ENCODE results near the gene TMEM234. TPM values are rescaled to one million over a fixed set of nuclear protein-coding genes. Genes with fewer than 3 reads are reported as not detected.
"Not testable (repeated sequence)": the region's sequence is repeated elsewhere in the genome, so short reads cannot be mapped to it uniquely, and the experiment has no call there.

Gene TMEM234
- total RNA-seq, 1 experiment from 2014 or later: 23.3 TPM

GRCh38 chr1:32266921-32267591, 44.9 kb upstream of the TMEM234 start:
- no peak overlapping the region for H3K27ac ChIP-seq (ENCODE audit: low read length)
- POLR2A ChIA-PET: interaction anchor here (0.5 kb wide), 1 partner anchor 13 kb away, joined by 11 read pairs; no protein-coding TSS in a partner anchor
- CTCF ChIA-PET: no interaction called here

GRCh38 chr1:32265846-32266245, 43.7 kb upstream of the TMEM234 start:
- intact Hi-C loops (cut with micrococcal nuclease; ENCODE audit: unreplicated experiment) (no loop called here), in situ Hi-C loops (cut with HindIII; ENCODE audit: low pct_unique_long_range_greater_than_20kb, low sequenced_read_pairs) (no loop called here)
- TF ChIP-seq REST (IDR thresholded peaks at IDR 0.05; ENCODE audit: insufficient read depth in 1 of 2, low read depth in 2 of 2, low read length in 1 of 2) (no peak), CTCF (IDR thresholded peaks at IDR 0.05) (no peak), TCF7L2 (IDR thresholded peaks at IDR 0.05; ENCODE audit: low read depth, low read length) (no peak), POLR2AphosphoS5 (IDR thresholded peaks at IDR 0.05; ENCODE audit: low read depth, low read length) (no peak), SIN3A (IDR thresholded peaks at IDR 0.05; ENCODE audit: borderline replicate concordance, insufficient read depth, low read depth, low read length) (no peak)
- POLR2A ChIA-PET: no interaction called here
- H3K9me3 ChIP-seq (ENCODE audit: control insufficient read depth, insufficient read depth, low read depth, low read length): no peaks in the 10 kb centered on the region
- CTCF ChIA-PET: no interaction called here
- no peak for DNase-seq (ENCODE audit: low read depth, low spot score)
- H3K27ac ChIP-seq (ENCODE audit: low read length): no peak overlapping the region
- H3K4me3 ChIP-seq (ENCODE audit: low read depth in 2 of 2, low read length in 2 of 2): no peak overlapping the region
- ATAC-seq: no peak
- H3K27me3 ChIP-seq (ENCODE audit: control insufficient read depth, insufficient read depth, low read length): no peaks in the 10 kb centered on the region
- no TSS peak for BruUV-seq (replicated peaks)
- peaks cover 6% of the 10 kb centered on the region; the same call in 1 of the 2 replicates for H3K4me1 ChIP-seq (ENCODE audit: control insufficient read depth, insufficient read depth, low read length)
- no peaks in the 10 kb centered on the region for H3K36me3 ChIP-seq (ENCODE audit: control insufficient read depth, insufficient read depth, low read length)

More at GRCh38 chr1:32266921-32267591, 44.9 kb upstream of the TMEM234 start:
- no peak for DNase-seq (ENCODE audit: low read depth, low spot score)
- no TSS peak for BruUV-seq (replicated peaks)
- ATAC-seq: no peak
- in situ Hi-C loops (cut with HindIII; ENCODE audit: low pct_unique_long_range_greater_than_20kb, low sequenced_read_pairs): no loop called here
- no peaks in the 10 kb centered on the region for H3K36me3 ChIP-seq (ENCODE audit: control insufficient read depth, insufficient read depth, low read length)
- peaks cover 6% of the 10 kb centered on the region; the same call in 1 of the 2 replicates for H3K4me1 ChIP-seq (ENCODE audit: control insufficient read depth, insufficient read depth, low read length)
- H3K27me3 ChIP-seq (ENCODE audit: control insufficient read depth, insufficient read depth, low read length): no peaks in the 10 kb centered on the region
- no peak overlapping the region for H3K4me3 ChIP-seq (ENCODE audit: low read depth in 2 of 2, low read length in 2 of 2)
- intact Hi-C loops (cut with micrococcal nuclease; ENCODE audit: unreplicated experiment): no loop called here
- TF ChIP-seq TCF7L2 (IDR thresholded peaks at IDR 0.05; ENCODE audit: low read depth, low read length): no peak
- H3K9me3 ChIP-seq (ENCODE audit: control insufficient read depth, insufficient read depth, low read depth, low read length): no peaks in the 10 kb centered on the region

GRCh38 chr1:32263744-32264143, 41.6 kb upstream of the TMEM234 start:
- ChIA-PET POLR2A (no interaction called here), CTCF (no interaction called here)
- no peak for TF ChIP-seq SIN3A (IDR thresholded peaks at IDR 0.05; ENCODE audit: borderline replicate concordance, insufficient read depth, low read depth, low read length)
- no peak for TF ChIP-seq TCF7L2 (IDR thresholded peaks at IDR 0.05; ENCODE audit: low read depth, low read length)
- no peaks in the 10 kb centered on the region for H3K27me3 ChIP-seq (ENCODE audit: control insufficient read depth, insufficient read depth, low read length)
- intact Hi-C loops (cut with micrococcal nuclease; ENCODE audit: unreplicated experiment): no loop called here
- H3K27ac ChIP-seq (ENCODE audit: low read length): no peak overlapping the region
- BruUV-seq (replicated peaks): no TSS peak
- H3K36me3 ChIP-seq (ENCODE audit: control insufficient read depth, insufficient read depth, low read length): no peaks in the 10 kb centered on the region
- in situ Hi-C loops (cut with HindIII; ENCODE audit: low pct_unique_long_range_greater_than_20kb, low sequenced_read_pairs): no loop called here
- H3K9me3 ChIP-seq (ENCODE audit: control insufficient read depth, insufficient read depth, low read depth, low read length): no peaks in the 10 kb centered on the region
- ATAC-seq (no peak), DNase-seq (ENCODE audit: low read depth, low spot score) (no peak)
- peaks cover 6% of the 10 kb centered on the region; the same call in 1 of the 2 replicates for H3K4me1 ChIP-seq (ENCODE audit: control insufficient read depth, insufficient read depth, low read length)
- H3K4me3 ChIP-seq (ENCODE audit: low read depth in 2 of 2, low read length in 2 of 2): no peak overlapping the region

- ATAC-seq, POLR2A ChIA-PET: not testable (repeated sequence)
These were observed 41.1 kb upstream of the TMEM234 start for GRCh38 chr1:32263236-32263593.

More at GRCh38 chr1:32263236-32263593, 41.1 kb upstream of the TMEM234 start:
- H3K36me3 ChIP-seq (ENCODE audit: control insufficient read depth, insufficient read depth, low read length); H3K27me3 ChIP-seq (ENCODE audit: control insufficient read depth, insufficient read depth, low read length); in situ Hi-C loops (cut with HindIII; ENCODE audit: low pct_unique_long_range_greater_than_20kb, low sequenced_read_pairs); intact Hi-C loops (cut with micrococcal nuclease; ENCODE audit: unreplicated experiment); CTCF ChIA-PET; H3K4me3 ChIP-seq (ENCODE audit: low read depth in 2 of 2, low read length in 2 of 2); BruUV-seq (replicated peaks); H3K4me1 ChIP-seq (ENCODE audit: control insufficient read depth, insufficient read depth, low read length); H3K9me3 ChIP-seq (ENCODE audit: control insufficient read depth, insufficient read depth, low read depth, low read length); DNase-seq (ENCODE audit: low read depth, low spot score); H3K27ac ChIP-seq (ENCODE audit: low read length): not testable (repeated sequence)

Measured in Panc1 (cell line).